HepG2 (cell line): Measurements from ENCODE around the gene NOVA2. TPM values are rescaled to one million over a fixed set of nuclear protein-coding genes. Genes with fewer than 3 reads are reported as not detected.

ENCODE experiments used
- ELF1 ChIP-seq: sonication (generic); formaldehyde crosslinking; IDR thresholded peaks from 2 replicates; pipeline ENCODE4 v1.4.0; 2020; ENCODE audit warnings: missing genetic modification reagents
- FLYWCH1 ChIP-seq: sonication (generic); formaldehyde crosslinking; IDR thresholded peaks from 2 replicates; pipeline ENCODE4 v1.8.1; 2023; ENCODE audit warnings: mild to moderate bottlenecking, missing genetic modification reagents
- FOXA1 ChIP-seq, 2 experiments: fragments of 450-650 bp in 1 of 2; sonication (generic) in 1 of 2; formaldehyde crosslinking in 1 of 2; IDR thresholded peaks; 2 replicates each; pipeline versions ENCODE4 v1.4.0 to v1.6.1; 2016 to 2020; ENCODE audit warnings: missing genetic modification reagents in 1 of 2
- FOXJ3 ChIP-seq: sonication (generic); formaldehyde crosslinking; IDR thresholded peaks from 2 replicates; pipeline ENCODE4 v1.4.0; 2020; ENCODE audit warnings: missing genetic modification reagents, mild to moderate bottlenecking, borderline replicate concordance
- KLF16 ChIP-seq, 2 experiments: sonication (generic) in 1 of 2; formaldehyde crosslinking in 1 of 2; IDR thresholded peaks; 2 replicates each; pipeline versions ENCODE4 v1.6.1 to v1.8.0; 2016 to 2023; ENCODE audit warnings: missing genetic modification reagents in 2 of 2, missing compliant biosample characterization in 1 of 2
- NR1H2 ChIP-seq: sonication (generic); formaldehyde crosslinking; IDR thresholded peaks from 2 replicates; pipeline ENCODE4 v1.8.1; 2022; ENCODE audit warnings: low read depth, missing genetic modification reagents, borderline replicate concordance
- RBM39 ChIP-seq: fragments of 200-400 bp; formaldehyde crosslinking; IDR thresholded peaks from one replicate; pipeline ENCODE4 v1.6.1; 2018; ENCODE audit warnings: antibody characterized with exemption, mild to moderate bottlenecking, low read depth, low read length; ENCODE audit not compliant: poor library complexity, severe bottlenecking
- SETDB1 ChIP-seq: sonication (generic); formaldehyde crosslinking; IDR thresholded peaks from 2 replicates; pipeline ENCODE4 v1.5.1; 2020; ENCODE audit warnings: missing genetic modification reagents, mild to moderate bottlenecking, borderline replicate concordance
- TBP ChIP-seq: sonication (generic); formaldehyde crosslinking; IDR thresholded peaks from 2 replicates; pipeline ENCODE4 v1.5.0; 2020; ENCODE audit warnings: missing genetic modification reagents
- YEATS4 ChIP-seq: sonication (generic); formaldehyde crosslinking; IDR thresholded peaks from 2 replicates; pipeline ENCODE4 v1.4.0; 2020; ENCODE audit warnings: missing genetic modification reagents, borderline replicate concordance
- ZNF10 ChIP-seq: sonication (generic); formaldehyde crosslinking; IDR thresholded peaks from 2 replicates; pipeline ENCODE4 v1.4.0; 2020; ENCODE audit warnings: mild to moderate bottlenecking, low read depth, missing genetic modification reagents, borderline replicate concordance
- ZNF136 ChIP-seq: sonication (generic); formaldehyde crosslinking; IDR thresholded peaks from 2 replicates; pipeline ENCODE4 v1.8.1; 2022; ENCODE audit warnings: low read depth, mild to moderate bottlenecking, moderate library complexity, missing genetic modification reagents
- ZNF20 ChIP-seq: sonication (generic); formaldehyde crosslinking; IDR thresholded peaks from 2 replicates; pipeline ENCODE4 v1.4.0; 2020; ENCODE audit warnings: mild to moderate bottlenecking, moderate library complexity, missing genetic modification reagents
- ZNF282 ChIP-seq: fragments of 450-650 bp; IDR thresholded peaks from 2 replicates; pipeline ENCODE4 v1.6.1; 2018; ENCODE audit not compliant: partially characterized antibody
- ZNF496 ChIP-seq: sonication (generic); formaldehyde crosslinking; IDR thresholded peaks from 2 replicates; pipeline ENCODE4 v1.8.1; 2023; ENCODE audit warnings: mild to moderate bottlenecking, moderate library complexity, missing genetic modification reagents; ENCODE audit not compliant: insufficient replicate concordance
- ZNF543 ChIP-seq: sonication (generic); formaldehyde crosslinking; IDR thresholded peaks from 2 replicates; pipeline ENCODE4 v1.4.0; 2020; ENCODE audit warnings: mild to moderate bottlenecking, missing genetic modification reagents
- ZNF563 ChIP-seq: sonication (generic); formaldehyde crosslinking; IDR thresholded peaks from 2 replicates; pipeline ENCODE4 v1.8.0; 2022; ENCODE audit warnings: mild to moderate bottlenecking, moderate library complexity, missing genetic modification reagents
- ZSCAN25 ChIP-seq: sonication (generic); formaldehyde crosslinking; IDR thresholded peaks from 2 replicates; pipeline ENCODE4 v1.8.0; 2022; ENCODE audit warnings: mild to moderate bottlenecking, missing genetic modification reagents
- ZSCAN29 ChIP-seq: sonication (generic); formaldehyde crosslinking; conservative IDR thresholded peaks from 2 replicates; pipeline ENCODE4 v1.4.0; 2020; ENCODE audit warnings: mild to moderate bottlenecking, missing genetic modification reagents
- polyA plus RNA-seq, 8 experiments: library from polyadenylated mRNA; depleted of rRNA in 3 of 8; stranded (reverse) in 7 of 8; unstranded in 1 of 8; fragments of >200 nt; fragmentation: Illumina TruSeq in 4 of 8; extraction: Trizol in 4 of 8; gene quantifications; 2 replicates each; pipeline versions ENCODE4 v1.2.1 to v1.2.3, GENCODE V29; 2011 to 2016; ENCODE audit warnings: low read depth in 4 of 8, missing spikeins in 1 of 8, mixed read lengths in 1 of 8; ENCODE audit not compliant: insufficient read depth in 1 of 8
- total RNA-seq, 5 experiments: library from RNA; depleted of rRNA; stranded (reverse); fragments of >200 nt; fragmentation: Illumina TruSeq; extraction: Trizol; gene quantifications; 2 replicates each; pipeline ENCODE4 v1.2.3, GENCODE V29; 2016; ENCODE audit warnings: low read depth in 1 of 5
- TF ChIP-seq, protein P1 (sequence below), 2 experiments: sonication (generic) in 1 of 2; formaldehyde crosslinking in 1 of 2; IDR thresholded peaks; 2 replicates each; pipeline versions ENCODE4 v1.4.0 to v1.6.1; 2016 to 2020; ENCODE audit warnings: borderline replicate concordance in 1 of 2, low read depth in 1 of 2, mild to moderate bottlenecking in 1 of 2, missing genetic modification reagents in 1 of 2
- TF ChIP-seq, protein P2 (sequence below): IDR thresholded peaks from 2 replicates; pipeline ENCODE4 v1.6.1; 2016; ENCODE audit warnings: low read depth, missing genetic modification reagents, missing compliant biosample characterization

Gene NOVA2
- total and polyA plus RNA-seq, 2 of the 13 experiments (the other 11 are each of a cell fraction or from before 2014, with no cell fraction given), result not detected

DNA sequence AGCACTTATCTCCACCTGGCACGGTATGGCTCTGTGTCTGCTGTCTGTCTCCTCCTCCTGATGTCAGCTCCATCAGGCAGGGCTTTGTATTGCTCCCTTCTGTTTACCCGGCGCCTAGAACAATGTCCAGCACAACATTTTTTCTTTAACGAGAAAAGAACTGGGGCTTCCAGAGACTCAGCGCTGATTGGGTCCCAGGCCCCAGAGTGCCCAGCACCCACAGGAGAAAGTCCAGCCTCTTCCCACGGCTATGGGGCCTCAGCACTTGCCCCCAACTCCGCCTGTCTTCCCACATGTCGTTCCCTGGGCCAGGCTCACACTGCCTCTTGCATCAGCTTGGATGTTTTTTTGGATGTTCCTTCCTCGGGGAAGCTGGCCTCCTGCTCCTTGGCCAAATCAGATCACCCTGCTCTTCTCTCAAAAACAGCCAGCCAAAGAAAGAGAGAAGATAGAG lies 78.1 kb downstream of the NOVA2 start (continued):
- TF ChIP-seq, protein P1, sequence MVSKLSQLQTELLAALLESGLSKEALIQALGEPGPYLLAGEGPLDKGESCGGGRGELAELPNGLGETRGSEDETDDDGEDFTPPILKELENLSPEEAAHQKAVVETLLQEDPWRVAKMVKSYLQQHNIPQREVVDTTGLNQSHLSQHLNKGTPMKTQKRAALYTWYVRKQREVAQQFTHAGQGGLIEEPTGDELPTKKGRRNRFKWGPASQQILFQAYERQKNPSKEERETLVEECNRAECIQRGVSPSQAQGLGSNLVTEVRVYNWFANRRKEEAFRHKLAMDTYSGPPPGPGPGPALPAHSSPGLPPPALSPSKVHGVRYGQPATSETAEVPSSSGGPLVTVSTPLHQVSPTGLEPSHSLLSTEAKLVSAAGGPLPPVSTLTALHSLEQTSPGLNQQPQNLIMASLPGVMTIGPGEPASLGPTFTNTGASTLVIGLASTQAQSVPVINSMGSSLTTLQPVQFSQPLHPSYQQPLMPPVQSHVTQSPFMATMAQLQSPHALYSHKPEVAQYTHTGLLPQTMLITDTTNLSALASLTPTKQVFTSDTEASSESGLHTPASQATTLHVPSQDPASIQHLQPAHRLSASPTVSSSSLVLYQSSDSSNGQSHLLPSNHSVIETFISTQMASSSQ (IDR thresholded peaks at IDR 0.05; ENCODE audit: low read depth), result no peak
- TF ChIP-seq, protein P1 (CRISPR knock-in tag; IDR thresholded peaks at IDR 0.05; ENCODE audit: borderline replicate concordance), result no peak
- TF ChIP-seq NR1H2 (CRISPR knock-in tag) (no peak), KLF16 (CRISPR knock-in tag; IDR thresholded peaks at IDR 0.05) (no peak; a peak in 1 of 4 replicates), ZNF20 (CRISPR knock-in tag) (no peak), ZSCAN29 (CRISPR knock-in tag) (no peak), FOXA1 (IDR thresholded peaks at IDR 0.05) (no peak), FOXA1 (CRISPR knock-in tag; IDR thresholded peaks at IDR 0.05) (peak; percentile 47), ZNF10 (CRISPR knock-in tag) (no peak), ZNF563 (CRISPR knock-in tag) (peak; percentile 75; the same call in 1 of the 2 replicates), ELF1 (CRISPR knock-in tag) (peak; percentile 30; the same call in 1 of the 2 replicates), FOXJ3 (CRISPR knock-in tag) (peak; percentile 76), ZSCAN25 (CRISPR knock-in tag) (no peak), ZNF496 (no peak), ZNF543 (CRISPR knock-in tag) (0 out of 2 replicates have a peak, but pooled peaks have one; percentile 31), YEATS4 (CRISPR knock-in tag) (peak; percentile 72), RBM39 (no peak), TBP (no peak), FLYWCH1 (CRISPR knock-in tag) (no peak), ZNF136 (no peak), ZNF282 (no peak), SETDB1 (CRISPR knock-in tag) (no peak)
- TF ChIP-seq, protein P2, sequence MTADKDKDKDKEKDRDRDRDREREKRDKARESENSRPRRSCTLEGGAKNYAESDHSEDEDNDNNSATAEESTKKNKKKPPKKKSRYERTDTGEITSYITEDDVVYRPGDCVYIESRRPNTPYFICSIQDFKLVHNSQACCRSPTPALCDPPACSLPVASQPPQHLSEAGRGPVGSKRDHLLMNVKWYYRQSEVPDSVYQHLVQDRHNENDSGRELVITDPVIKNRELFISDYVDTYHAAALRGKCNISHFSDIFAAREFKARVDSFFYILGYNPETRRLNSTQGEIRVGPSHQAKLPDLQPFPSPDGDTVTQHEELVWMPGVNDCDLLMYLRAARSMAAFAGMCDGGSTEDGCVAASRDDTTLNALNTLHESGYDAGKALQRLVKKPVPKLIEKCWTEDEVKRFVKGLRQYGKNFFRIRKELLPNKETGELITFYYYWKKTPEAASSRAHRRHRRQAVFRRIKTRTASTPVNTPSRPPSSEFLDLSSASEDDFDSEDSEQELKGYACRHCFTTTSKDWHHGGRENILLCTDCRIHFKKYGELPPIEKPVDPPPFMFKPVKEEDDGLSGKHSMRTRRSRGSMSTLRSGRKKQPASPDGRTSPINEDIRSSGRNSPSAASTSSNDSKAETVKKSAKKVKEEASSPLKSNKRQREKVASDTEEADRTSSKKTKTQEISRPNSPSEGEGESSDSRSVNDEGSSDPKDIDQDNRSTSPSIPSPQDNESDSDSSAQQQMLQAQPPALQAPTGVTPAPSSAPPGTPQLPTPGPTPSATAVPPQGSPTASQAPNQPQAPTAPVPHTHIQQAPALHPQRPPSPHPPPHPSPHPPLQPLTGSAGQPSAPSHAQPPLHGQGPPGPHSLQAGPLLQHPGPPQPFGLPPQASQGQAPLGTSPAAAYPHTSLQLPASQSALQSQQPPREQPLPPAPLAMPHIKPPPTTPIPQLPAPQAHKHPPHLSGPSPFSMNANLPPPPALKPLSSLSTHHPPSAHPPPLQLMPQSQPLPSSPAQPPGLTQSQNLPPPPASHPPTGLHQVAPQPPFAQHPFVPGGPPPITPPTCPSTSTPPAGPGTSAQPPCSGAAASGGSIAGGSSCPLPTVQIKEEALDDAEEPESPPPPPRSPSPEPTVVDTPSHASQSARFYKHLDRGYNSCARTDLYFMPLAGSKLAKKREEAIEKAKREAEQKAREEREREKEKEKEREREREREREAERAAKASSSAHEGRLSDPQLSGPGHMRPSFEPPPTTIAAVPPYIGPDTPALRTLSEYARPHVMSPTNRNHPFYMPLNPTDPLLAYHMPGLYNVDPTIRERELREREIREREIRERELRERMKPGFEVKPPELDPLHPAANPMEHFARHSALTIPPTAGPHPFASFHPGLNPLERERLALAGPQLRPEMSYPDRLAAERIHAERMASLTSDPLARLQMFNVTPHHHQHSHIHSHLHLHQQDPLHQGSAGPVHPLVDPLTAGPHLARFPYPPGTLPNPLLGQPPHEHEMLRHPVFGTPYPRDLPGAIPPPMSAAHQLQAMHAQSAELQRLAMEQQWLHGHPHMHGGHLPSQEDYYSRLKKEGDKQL (CRISPR knock-in tag), result no peak
- TF ChIP-seq, all 625 proteins: peak for 114
